ENCODE results near the gene MCOLN1.

Gene MCOLN1

GRCh38 chr19:7578127-7578526 is 55.7 kb downstream of the MCOLN1 start:
- TF ChIP-seq GLIS3 (CRISPR knock-in tag; IDR thresholded peaks at IDR 0.05) (no peak), ESRRG (CRISPR knock-in tag; IDR thresholded peaks at IDR 0.05) (no peak), SNAI2 (CRISPR knock-in tag; IDR thresholded peaks at IDR 0.05) (no peak), BACH2 (CRISPR knock-in tag; IDR thresholded peaks at IDR 0.05; ENCODE audit: borderline replicate concordance) (no peak), ZFP30 (CRISPR knock-in tag; IDR thresholded peaks at IDR 0.05) (no peak), ZC3H10 (CRISPR knock-in tag; IDR thresholded peaks at IDR 0.05) (no peak), ZFP3 (CRISPR knock-in tag; IDR thresholded peaks at IDR 0.05) (no peak)
- no peak for ATAC-seq

GRCh38 chr19:7579182-7579581 is 56.8 kb downstream of the MCOLN1 start:
- ATAC-seq: no peak
- TF ChIP-seq ZNF8 (CRISPR knock-in tag; IDR thresholded peaks at IDR 0.05) (no peak), CREB5 (CRISPR knock-in tag; IDR thresholded peaks at IDR 0.05; ENCODE audit: low read depth) (no peak), ZFP30 (CRISPR knock-in tag; IDR thresholded peaks at IDR 0.05) (no peak), GLIS3 (CRISPR knock-in tag; IDR thresholded peaks at IDR 0.05) (no peak), TCF4 (CRISPR knock-in tag; IDR thresholded peaks at IDR 0.05; ENCODE audit: borderline replicate concordance) (no peak), OSR1 (CRISPR knock-in tag; IDR thresholded peaks at IDR 0.05) (no peak)

GRCh38 chr19:7582446-7582845 is 60.0 kb downstream of the MCOLN1 start:
- no peak for ATAC-seq
- TF ChIP-seq TCF4 (CRISPR knock-in tag; IDR thresholded peaks at IDR 0.05; ENCODE audit: borderline replicate concordance) (no peak), ISL1 (CRISPR knock-in tag; IDR thresholded peaks at IDR 0.05) (no peak), POU6F1 (CRISPR knock-in tag; IDR thresholded peaks at IDR 0.05; ENCODE audit: borderline replicate concordance, low read depth) (no peak), ZFP30 (CRISPR knock-in tag; IDR thresholded peaks at IDR 0.05) (no peak), BACH2 (CRISPR knock-in tag; IDR thresholded peaks at IDR 0.05; ENCODE audit: borderline replicate concordance) (no peak), SNAI2 (CRISPR knock-in tag; IDR thresholded peaks at IDR 0.05) (no peak), GLIS3 (CRISPR knock-in tag; IDR thresholded peaks at IDR 0.05) (no peak), ZNF565 (CRISPR knock-in tag; conservative IDR thresholded peaks at IDR 0.05; ENCODE audit: low read depth) (no peak), ZNF70 (CRISPR knock-in tag; IDR thresholded peaks at IDR 0.05) (no peak), ARNTL (CRISPR knock-in tag; IDR thresholded peaks at IDR 0.05; ENCODE audit: borderline replicate concordance, low read depth) (no peak), PATZ1 (CRISPR knock-in tag; IDR thresholded peaks at IDR 0.05; ENCODE audit: borderline replicate concordance) (no peak), CSDC2 (CRISPR knock-in tag; IDR thresholded peaks at IDR 0.05) (no peak), RARB (CRISPR knock-in tag; IDR thresholded peaks at IDR 0.05) (no peak), PPARA (CRISPR knock-in tag; IDR thresholded peaks at IDR 0.05; ENCODE audit: borderline replicate concordance) (no peak)
